A673 (cell line): ENCODE data around the gene CERK. TPM values are rescaled to one million over a fixed set of nuclear protein-coding genes. Genes with fewer than 3 reads are reported as not detected.

Experiments used
- BruUV-seq: library from RNA; stranded (reverse); fragments of 400-500 nt; replicated peaks from 2 replicates; lab custom pipeline; 2021; lab: Mats Ljungman, UMichigan
- CTCF ChIA-PET: fragments of 300-600 bp; sonication (Branson Sonifier 250); formaldehyde crosslinking; loops from one replicate; lab custom pipeline; 2022; ENCODE audit warnings: antibody characterized with exemption; lab: Charles Lee
- POLR2A ChIA-PET: fragments of 300-600 bp; sonication (Branson Sonifier 250); formaldehyde crosslinking; loops from one replicate; lab custom pipeline; 2022; ENCODE audit warnings: antibody characterized with exemption; ENCODE audit not compliant: low non-redundant PET; lab: Charles Lee
- DNase-seq: peaks from one replicate; pipeline ENCODE4 v3.0.0-alpha.2; 2015; ENCODE audit warnings: low spot score
- H3K27ac ChIP-seq: fragments of 200-600 bp; sonication (generic); 2 replicates; pipeline ENCODE4 v1.5.1; 2016; ENCODE audit warnings: mixed run types, low read depth, mild to moderate bottlenecking, mixed read lengths, antibody characterized with exemption, low read length; ENCODE audit not compliant: poor library complexity, severe bottlenecking
- H3K27me3 ChIP-seq: fragments of 200-600 bp; sonication (generic); replicated peaks from 2 replicates; pipeline ENCODE4 v1.6.1; 2017; ENCODE audit warnings: mixed run types, low read depth, mild to moderate bottlenecking, mixed read lengths, antibody characterized with exemption, low read length; ENCODE audit not compliant: insufficient read depth, poor library complexity
- H3K36me3 ChIP-seq: fragments of 200-600 bp; sonication (generic); 2 replicates; pipeline ENCODE4 v1.6.1; 2016; ENCODE audit warnings: mixed run types, mild to moderate bottlenecking, mixed read lengths, antibody characterized with exemption, low read length; ENCODE audit not compliant: insufficient read depth, poor library complexity, severe bottlenecking
- H3K4me1 ChIP-seq: fragments of 200-600 bp; sonication (generic); 2 replicates; pipeline ENCODE4 v1.6.1; 2017; ENCODE audit warnings: mixed run types, mild to moderate bottlenecking, mixed read lengths, antibody characterized with exemption, low read length; ENCODE audit not compliant: insufficient read depth, poor library complexity, severe bottlenecking
- H3K4me3 ChIP-seq: fragments of 200-600 bp; sonication (generic); 2 replicates; pipeline ENCODE4 v1.5.1; 2016; ENCODE audit warnings: low read depth, mixed run types, mild to moderate bottlenecking, mixed read lengths, low read length; ENCODE audit not compliant: poor library complexity, severe bottlenecking
- H3K9me3 ChIP-seq: fragments of 200-600 bp; sonication (generic); 2 replicates; pipeline ENCODE4 v1.6.1; 2016; ENCODE audit warnings: mixed run types, low read depth, mild to moderate bottlenecking, mixed read lengths, antibody characterized with exemption, low read length; ENCODE audit not compliant: poor library complexity, severe bottlenecking
- EZH2 ChIP-seq: fragments of 200-600 bp; sonication (generic); IDR thresholded peaks from 2 replicates; pipeline ENCODE4 v1.6.1; 2017; ENCODE audit warnings: borderline replicate concordance, low read depth, mild to moderate bottlenecking, mixed read lengths, antibody characterized with exemption, low read length; ENCODE audit not compliant: poor library complexity, severe bottlenecking
- intact Hi-C: fragments of 100-400 bp; cut with micrococcal nuclease; formaldehyde crosslinking; loops from one replicate; pipeline ENCODE4 v1.10.0; 2022; ENCODE audit not compliant: unreplicated experiment
- total RNA-seq: library from RNA; stranded (reverse); gene quantifications from 2 replicates; pipeline ENCODE4 v1.2.3, GENCODE V29; 2021
- TF ChIP-seq, protein P1 (sequence below): fragments of 300-800, 200-600 bp; sonication (generic); conservative IDR thresholded peaks from 2 replicates; pipeline ENCODE4 v1.5.1; 2017; ENCODE audit warnings: low read depth, mild to moderate bottlenecking, antibody characterized with exemption, low read length, moderate library complexity, mixed read lengths

Gene CERK
- total RNA-seq, 1 experiment from 2014 or later, result 58.8 TPM

GRCh38 chr22:46773076-46773475 is 35.0 kb upstream of the CERK start:
- no peaks in the 10 kb centered on the region for H3K36me3 ChIP-seq
- intact Hi-C loops, result no loop called here
- no TSS peak for BruUV-seq
- no peaks in the 10 kb centered on the region for H3K9me3 ChIP-seq
- no peak overlapping the region for H3K27ac ChIP-seq
- CTCF ChIA-PET, result no interaction called here
- H3K4me3 ChIP-seq, result no peak overlapping the region
- H3K4me1 ChIP-seq, result peaks cover 26% of the 10 kb centered on the region
- DNase-seq, result no peak
- POLR2A ChIA-PET, result no interaction called here
- no peak for TF ChIP-seq EZH2
- TF ChIP-seq, protein P1, sequence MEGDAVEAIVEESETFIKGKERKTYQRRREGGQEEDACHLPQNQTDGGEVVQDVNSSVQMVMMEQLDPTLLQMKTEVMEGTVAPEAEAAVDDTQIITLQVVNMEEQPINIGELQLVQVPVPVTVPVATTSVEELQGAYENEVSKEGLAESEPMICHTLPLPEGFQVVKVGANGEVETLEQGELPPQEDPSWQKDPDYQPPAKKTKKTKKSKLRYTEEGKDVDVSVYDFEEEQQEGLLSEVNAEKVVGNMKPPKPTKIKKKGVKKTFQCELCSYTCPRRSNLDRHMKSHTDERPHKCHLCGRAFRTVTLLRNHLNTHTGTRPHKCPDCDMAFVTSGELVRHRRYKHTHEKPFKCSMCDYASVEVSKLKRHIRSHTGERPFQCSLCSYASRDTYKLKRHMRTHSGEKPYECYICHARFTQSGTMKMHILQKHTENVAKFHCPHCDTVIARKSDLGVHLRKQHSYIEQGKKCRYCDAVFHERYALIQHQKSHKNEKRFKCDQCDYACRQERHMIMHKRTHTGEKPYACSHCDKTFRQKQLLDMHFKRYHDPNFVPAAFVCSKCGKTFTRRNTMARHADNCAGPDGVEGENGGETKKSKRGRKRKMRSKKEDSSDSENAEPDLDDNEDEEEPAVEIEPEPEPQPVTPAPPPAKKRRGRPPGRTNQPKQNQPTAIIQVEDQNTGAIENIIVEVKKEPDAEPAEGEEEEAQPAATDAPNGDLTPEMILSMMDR, result no peak
- H3K27me3 ChIP-seq, result no peaks in the 10 kb centered on the region

DNA sequence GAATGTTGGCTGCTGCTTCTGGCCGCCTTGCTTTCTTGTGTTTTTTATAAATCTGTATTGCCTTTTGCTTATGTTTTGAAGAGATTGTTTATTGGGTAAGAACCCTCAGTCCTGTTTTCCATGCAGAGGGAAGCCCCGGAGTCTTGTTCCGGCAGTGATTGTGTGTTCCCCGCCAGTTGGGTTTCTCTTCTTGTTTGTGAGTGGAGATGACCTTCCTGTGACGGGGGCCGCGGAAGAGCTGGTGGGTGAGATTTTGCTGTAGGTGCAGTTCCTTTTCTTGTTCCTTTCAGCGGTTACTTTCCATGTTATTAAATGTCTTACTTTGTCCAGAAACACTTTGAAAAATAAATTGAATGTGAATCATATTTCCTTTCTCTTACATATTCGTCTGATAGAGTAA is 32.7 kb upstream of the CERK start:
- DNase-seq, result no peak
- CTCF ChIA-PET, result no interaction called here
- no peaks in the 10 kb centered on the region for H3K27me3 ChIP-seq
- H3K27ac ChIP-seq, result no peak overlapping the region
- intact Hi-C loops, result no loop called here
- TF ChIP-seq EZH2, result no peak
- TF ChIP-seq, protein P1, result no peak
- no peaks in the 10 kb centered on the region for H3K9me3 ChIP-seq
- H3K36me3 ChIP-seq, result no peaks in the 10 kb centered on the region
- peaks cover 17% of the 10 kb centered on the region for H3K4me1 ChIP-seq
- no TSS peak for BruUV-seq
- POLR2A ChIA-PET, result no interaction called here
- H3K4me3 ChIP-seq, result no peak overlapping the region

DNA sequence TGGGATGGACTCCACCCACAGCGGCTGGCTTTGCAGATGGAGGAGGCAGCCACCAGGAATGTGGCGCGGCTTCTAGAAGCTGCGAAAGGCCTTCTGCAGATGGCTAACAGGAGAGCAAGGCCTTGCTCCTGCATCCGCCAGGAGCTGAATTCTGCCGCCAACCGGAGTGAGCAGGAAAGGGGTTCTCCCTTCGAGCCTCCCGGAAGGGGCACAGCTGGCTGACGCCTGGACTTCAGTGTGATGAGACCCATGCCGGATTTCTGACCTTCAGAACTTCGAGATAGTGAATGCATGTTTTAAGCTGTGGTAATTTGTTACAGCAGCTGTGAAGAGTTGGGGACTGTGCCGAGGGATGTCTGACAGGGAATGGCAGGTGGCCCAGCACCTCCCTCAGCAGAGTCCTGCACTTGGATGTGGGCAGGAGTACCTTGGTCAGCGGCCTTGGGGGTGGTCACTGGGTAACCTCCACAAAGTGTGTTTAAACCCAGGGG is 32.1 kb upstream of the CERK start:
- no peak for DNase-seq
- ChIA-PET CTCF (no interaction called here), POLR2A (no interaction called here)
- Histone ChIP-seq H3K27ac (no peak overlapping the region), H3K9me3 (no peaks in the 10 kb centered on the region), H3K36me3 (no peaks in the 10 kb centered on the region), H3K4me3 (no peak overlapping the region), H3K4me1 (peaks cover 17% of the 10 kb centered on the region), H3K27me3 (no peaks in the 10 kb centered on the region)
- BruUV-seq, result no TSS peak
- intact Hi-C loops, result no loop called here
- no peak for TF ChIP-seq EZH2

GRCh38 chr22:46769706-46770105 is 31.7 kb upstream of the CERK start:
- DNase-seq, result no peak
- no peaks in the 10 kb centered on the region for H3K27me3 ChIP-seq
- H3K4me3 ChIP-seq, result no peak overlapping the region
- ChIA-PET CTCF (no interaction called here), POLR2A (interaction anchor here (0.6 kb wide), 1 partner anchor 14 kb away, joined by 4 read pairs; no protein-coding TSS in a partner anchor)
- peaks cover 14% of the 10 kb centered on the region for H3K4me1 ChIP-seq
- no TSS peak for BruUV-seq
- TF ChIP-seq, protein P1, result no peak
- no peak for TF ChIP-seq EZH2
- H3K36me3 ChIP-seq, result no peaks in the 10 kb centered on the region
- intact Hi-C loops, result no loop called here
- H3K27ac ChIP-seq, result no peak overlapping the region
- no peaks in the 10 kb centered on the region for H3K9me3 ChIP-seq
